DMS53 treated with DMSO at 0.1 percent for 48 hours (cell line): ENCODE measurements around the gene THSD1.
"Not testable (repeated sequence)": the region's sequence is repeated elsewhere in the genome, so short reads cannot be mapped to it uniquely, and the experiment has no call there.

ENCODE experiments used
- DNase-seq: peaks from one replicate; lab custom pipeline; 2025; ENCODE audit not compliant: unreplicated experiment; lab: John Stamatoyannopoulos, UW

THSD1 gene

GRCh38 chr13:52356327-52356726, 49.6 kb downstream of the THSD1 start:
- no peak for DNase-seq

GRCh38 chr13:52353193-52353592, 52.8 kb downstream of the THSD1 start:
- no peak for DNase-seq

GRCh38 chr13:52348983-52349780, 56.8 kb downstream of the THSD1 start:
- DNase-seq: no peak

DNA sequence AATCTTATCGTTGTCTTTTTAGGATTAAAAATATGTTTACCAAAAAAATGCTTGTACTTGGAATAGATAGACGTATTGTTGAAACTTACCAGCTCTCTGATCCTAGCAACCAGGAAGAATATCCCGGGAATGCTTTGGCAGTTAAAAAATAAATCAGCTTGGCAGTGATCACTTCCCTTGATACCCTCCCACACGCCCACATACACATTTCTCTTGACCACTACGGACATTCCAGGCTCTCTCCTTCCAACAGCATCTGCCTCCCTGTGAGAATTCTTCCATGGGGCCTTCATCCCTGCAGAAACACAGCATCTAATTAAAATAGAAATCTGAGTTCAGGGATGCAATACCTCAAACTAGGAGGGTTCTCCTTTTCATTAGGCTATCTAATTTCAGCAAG, 57.9 kb downstream of the THSD1 start:
- DNase-seq: no peak

GRCh38 chr13:52345631-52346251, 60.2 kb downstream of the THSD1 start:
- DNase-seq: no peak

- no peak for DNase-seq
Measured at GRCh38 chr13:52345048-52345447, 60.9 kb downstream of the THSD1 start.

- DNase-seq: no peak
Measured at GRCh38 chr13:52344108-52344507, 61.9 kb downstream of the THSD1 start.

GRCh38 chr13:52342203-52342602, 63.8 kb downstream of the THSD1 start:
- DNase-seq: not testable (repeated sequence)

- DNase-seq: not testable (repeated sequence)
Measured at GRCh38 chr13:52337828-52338455, 68.0 kb downstream of the THSD1 start.

GRCh38 chr13:52334107-52334506, 71.9 kb downstream of the THSD1 start:
- not testable (repeated sequence) for DNase-seq

DNA sequence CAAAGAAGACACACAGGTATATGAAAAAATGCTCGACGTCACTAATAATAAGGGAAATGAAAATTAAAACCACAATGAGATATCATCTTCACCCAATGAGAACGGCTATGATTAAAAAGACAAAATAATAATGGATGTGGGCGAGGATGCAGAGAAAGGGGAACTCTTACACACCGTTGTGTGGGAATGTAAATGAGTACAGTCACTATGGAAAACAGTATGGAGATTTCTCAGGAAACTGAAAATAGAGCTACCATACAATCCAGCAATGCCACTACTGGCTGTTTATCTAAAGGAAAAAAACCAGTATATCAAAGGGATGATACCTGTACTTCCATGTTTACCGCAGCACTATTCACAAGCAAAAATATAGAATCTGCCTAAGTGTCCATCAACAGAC, 74.1 kb downstream of the THSD1 start:
- DNase-seq: not testable (repeated sequence)
